ENCODE measurements around the gene ANK3. TPM values are rescaled to one million over a fixed set of nuclear protein-coding genes. Genes with fewer than 3 reads are reported as not detected.

The ANK3 gene
- total RNA-seq, 1 experiment from 2014 or later = 6.7 TPM

- H3K36me3 Mint-ChIP-seq (ENCODE audit: insufficient read depth, unreplicated experiment) = no peaks in the 10 kb centered on the region
- CTCF ChIA-PET = no interaction called here
- POLR2A ChIA-PET = no interaction called here
- TF ChIP-seq CTCF (IDR thresholded peaks at IDR 0.05; ENCODE audit: unreplicated experiment) = no peak
- no peak overlapping the region for H3K4me3 Mint-ChIP-seq (ENCODE audit: unreplicated experiment)
- peaks cover 17% of the 10 kb centered on the region for H3K9me3 Mint-ChIP-seq (ENCODE audit: unreplicated experiment)
- intact Hi-C loops (cut with micrococcal nuclease) = no loop called here
- BruUV-seq (replicated peaks) = no TSS peak
- no peaks in the 10 kb centered on the region for H3K27me3 Mint-ChIP-seq (ENCODE audit: insufficient read depth, unreplicated experiment)
- peaks cover 22% of the 10 kb centered on the region for H3K4me1 Mint-ChIP-seq (ENCODE audit: insufficient read depth, unreplicated experiment)
- no peak for DNase-seq (ENCODE audit: unreplicated experiment)
- no peak overlapping the region for H3K27ac Mint-ChIP-seq (ENCODE audit: low read depth, unreplicated experiment)
Observed at GRCh38 chr10:60147025-60147424, 242.7 kb downstream of the ANK3 start.

GRCh38 chr10:60144099-60144498, 245.6 kb downstream of the ANK3 start:
- H3K27me3 Mint-ChIP-seq (ENCODE audit: insufficient read depth, unreplicated experiment) = no peaks in the 10 kb centered on the region
- H3K4me1 Mint-ChIP-seq (ENCODE audit: insufficient read depth, unreplicated experiment) = peaks cover 16% of the 10 kb centered on the region
- POLR2A ChIA-PET = interaction anchor here (0.7 to 1.3 kb wide), 3 partner anchors 20 to 617 kb away, joined by 3 read pairs; no protein-coding TSS in a partner anchor
- no peak for TF ChIP-seq CTCF (IDR thresholded peaks at IDR 0.05; ENCODE audit: unreplicated experiment)
- no TSS peak for BruUV-seq (replicated peaks)
- CTCF ChIA-PET = interaction anchor here (1.7 kb wide), 1 partner anchor 64 kb away, joined by 8 read pairs; no protein-coding TSS in a partner anchor
- H3K9me3 Mint-ChIP-seq (ENCODE audit: unreplicated experiment) = peaks cover 7% of the 10 kb centered on the region
- no peak overlapping the region for H3K4me3 Mint-ChIP-seq (ENCODE audit: unreplicated experiment)
- no peak overlapping the region for H3K27ac Mint-ChIP-seq (ENCODE audit: low read depth, unreplicated experiment)
- H3K36me3 Mint-ChIP-seq (ENCODE audit: insufficient read depth, unreplicated experiment) = no peaks in the 10 kb centered on the region
- DNase-seq (ENCODE audit: unreplicated experiment) = no peak
- intact Hi-C loops (cut with micrococcal nuclease) = no loop called here

DNA sequence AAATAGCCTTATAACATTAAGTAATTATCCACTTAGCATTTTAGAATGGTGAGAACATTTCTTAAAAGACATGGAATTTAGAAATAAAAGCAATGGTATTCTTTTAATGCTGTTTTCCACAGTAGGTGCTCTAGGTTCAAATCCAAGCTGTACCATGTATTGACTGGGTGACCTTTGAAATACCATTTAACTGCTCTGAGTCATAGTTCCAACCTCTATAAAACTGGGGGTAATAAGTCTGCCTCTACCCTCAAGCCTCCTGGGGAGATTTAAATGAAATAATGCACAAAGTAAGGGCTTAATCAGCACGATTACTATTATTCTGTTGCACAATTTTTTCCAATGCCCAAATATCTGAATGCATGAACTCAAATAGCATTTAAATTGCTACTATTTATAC, 246.9 kb downstream of the ANK3 start:
- Mint-ChIP-seq H3K27ac (ENCODE audit: low read depth, unreplicated experiment) (no peak overlapping the region), H3K36me3 (ENCODE audit: insufficient read depth, unreplicated experiment) (no peaks in the 10 kb centered on the region), H3K9me3 (ENCODE audit: unreplicated experiment) (peaks cover 7% of the 10 kb centered on the region), H3K4me1 (ENCODE audit: insufficient read depth, unreplicated experiment) (peaks cover 7% of the 10 kb centered on the region), H3K27me3 (ENCODE audit: insufficient read depth, unreplicated experiment) (no peaks in the 10 kb centered on the region), H3K4me3 (ENCODE audit: unreplicated experiment) (no peak overlapping the region)
- intact Hi-C loops (cut with micrococcal nuclease) = no loop called here
- CTCF ChIA-PET = interaction anchor here (1.6 to 1.7 kb wide), 2 partner anchors 28 to 66 kb away, joined by 6 to 8 read pairs; no protein-coding TSS in a partner anchor
- TF ChIP-seq CTCF (IDR thresholded peaks at IDR 0.05; ENCODE audit: unreplicated experiment) = no peak
- POLR2A ChIA-PET = no interaction called here
- BruUV-seq (replicated peaks) = no TSS peak
- no peak for DNase-seq (ENCODE audit: unreplicated experiment)

GRCh38 chr10:60141896-60142559, 247.6 kb downstream of the ANK3 start:
- POLR2A ChIA-PET = interaction anchor here (1.4 to 4.6 kb wide), 2 partner anchors 13 to 19 kb away, joined by 5 to 44 read pairs; no protein-coding TSS in a partner anchor
- no TSS peak for BruUV-seq (replicated peaks)

More at GRCh38 chr10:60141896-60142559, 247.6 kb downstream of the ANK3 start:
- Mint-ChIP-seq H3K4me3 (ENCODE audit: unreplicated experiment) (no peak overlapping the region), H3K36me3 (ENCODE audit: insufficient read depth, unreplicated experiment) (no peaks in the 10 kb centered on the region), H3K9me3 (ENCODE audit: unreplicated experiment) (peaks cover 7% of the 10 kb centered on the region), H3K27ac (ENCODE audit: low read depth, unreplicated experiment) (no peak overlapping the region), H3K27me3 (ENCODE audit: insufficient read depth, unreplicated experiment) (no peaks in the 10 kb centered on the region), H3K4me1 (ENCODE audit: insufficient read depth, unreplicated experiment) (peaks cover 5% of the 10 kb centered on the region)
- intact Hi-C loops (cut with micrococcal nuclease) = loop anchor here (2.0 kb wide), 1 partner anchor 19 kb away; no protein-coding TSS in a partner anchor
- TF ChIP-seq CTCF (IDR thresholded peaks at IDR 0.05; ENCODE audit: unreplicated experiment) = no peak
- no peak for DNase-seq (ENCODE audit: unreplicated experiment)
- CTCF ChIA-PET = interaction anchor here (0.6 to 1.6 kb wide), 2 partner anchors 27 to 28 kb away, joined by 3 to 6 read pairs; no protein-coding TSS in a partner anchor

All from MCF 10A (cell line).